ENCODE results near the gene DUOXA2.
A peak's percentile ranks its signal among the peaks of the same experiment; 100 is the strongest.

DUOXA2 gene

DNA sequence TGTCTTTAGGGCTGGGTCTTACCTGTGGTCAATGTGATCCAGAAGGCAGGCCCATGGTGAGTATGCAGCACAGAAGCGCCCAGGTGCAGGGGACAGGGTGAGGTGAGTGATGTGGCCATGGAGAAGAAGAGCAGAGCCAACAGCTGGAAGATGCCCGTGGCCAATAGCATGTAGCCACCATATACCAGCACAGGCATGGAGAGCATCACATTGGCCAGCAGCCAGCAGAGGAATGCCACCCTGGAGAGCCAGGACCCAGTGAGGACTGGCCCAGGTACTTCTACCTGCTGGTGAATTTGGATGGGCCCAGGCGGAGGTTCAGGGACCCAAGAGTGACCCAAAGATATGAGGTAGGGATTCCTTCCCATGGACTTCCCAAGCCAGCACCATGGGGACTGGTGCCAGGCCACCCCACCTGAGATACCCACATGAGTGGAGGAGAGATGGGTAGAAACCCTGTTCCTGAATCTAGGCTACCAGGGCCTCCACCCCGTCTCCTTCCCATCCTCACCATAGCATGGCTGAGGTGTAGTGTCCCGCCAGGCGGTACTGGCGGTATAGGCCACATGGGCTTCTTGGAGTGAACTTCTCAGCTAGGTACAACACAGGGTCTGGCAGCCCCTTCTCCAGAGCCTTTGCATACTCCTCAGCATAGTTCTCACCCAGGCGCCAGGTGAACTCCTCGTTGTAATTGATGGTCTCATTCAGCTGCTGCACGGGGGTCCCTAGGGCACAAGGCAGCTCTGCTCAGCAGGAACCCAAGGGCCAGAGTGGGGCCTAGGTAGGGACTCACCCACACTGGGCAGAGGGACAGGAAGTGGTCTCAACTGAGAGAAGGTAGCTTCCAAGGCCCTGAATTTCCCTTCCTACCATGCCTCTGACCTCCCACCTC, 6.2 kb downstream of the DUOXA2 start:
- no peak overlapping the region for H3K27ac ChIP-seq (ENCODE audit: low read depth, low read length)
- peaks cover 83% of the 10 kb centered on the region for H3K27me3 ChIP-seq (ENCODE audit: control insufficient read depth, insufficient read depth, low read length)
- no peaks in the 10 kb centered on the region for H3K36me3 ChIP-seq (ENCODE audit: control insufficient read depth, insufficient read depth, low read length)
- H3K4me1 ChIP-seq (ENCODE audit: control insufficient read depth, insufficient read depth, low read length): peaks cover 4% of the 10 kb centered on the region; the same call in 1 of the 2 replicates
- H3K9ac ChIP-seq (ENCODE audit: low read depth, low read length): no peak overlapping the region
- no peak overlapping the region for H3K4me3 ChIP-seq (ENCODE audit: low read depth, low read length)
- H3K9me3 ChIP-seq (ENCODE audit: control insufficient read depth, insufficient read depth, low read length): no peaks in the 10 kb centered on the region

DNA sequence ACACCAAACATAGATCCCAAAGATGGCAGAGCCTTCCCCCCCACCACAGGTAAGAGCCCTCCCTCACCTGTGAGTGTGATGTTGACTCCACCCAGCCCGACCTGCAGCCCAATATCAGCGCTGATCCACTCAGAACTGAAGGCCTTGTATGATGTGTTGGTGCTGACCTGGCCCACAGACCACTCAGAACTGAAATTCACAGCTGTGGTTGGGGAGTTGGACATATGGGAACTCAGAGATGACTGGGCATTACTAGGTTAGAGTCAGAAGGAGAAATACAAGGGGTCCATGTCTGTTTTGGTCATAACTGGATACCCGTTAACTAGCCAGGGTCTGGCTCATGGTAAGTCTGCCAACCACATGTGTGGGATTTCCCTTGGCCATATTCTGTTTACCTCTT, 6.9 kb downstream of the DUOXA2 start:
- peaks cover 4% of the 10 kb centered on the region; the same call in 1 of the 2 replicates for H3K4me1 ChIP-seq (ENCODE audit: control insufficient read depth, insufficient read depth, low read length)
- no peak overlapping the region for H3K9ac ChIP-seq (ENCODE audit: low read depth, low read length)
- H3K9me3 ChIP-seq (ENCODE audit: control insufficient read depth, insufficient read depth, low read length): no peaks in the 10 kb centered on the region
- no peak overlapping the region for H3K27ac ChIP-seq (ENCODE audit: low read depth, low read length)
- H3K4me3 ChIP-seq (ENCODE audit: low read depth, low read length): no peak overlapping the region
- peaks cover 83% of the 10 kb centered on the region for H3K27me3 ChIP-seq (ENCODE audit: control insufficient read depth, insufficient read depth, low read length)
- H3K36me3 ChIP-seq (ENCODE audit: control insufficient read depth, insufficient read depth, low read length): no peaks in the 10 kb centered on the region

DNA sequence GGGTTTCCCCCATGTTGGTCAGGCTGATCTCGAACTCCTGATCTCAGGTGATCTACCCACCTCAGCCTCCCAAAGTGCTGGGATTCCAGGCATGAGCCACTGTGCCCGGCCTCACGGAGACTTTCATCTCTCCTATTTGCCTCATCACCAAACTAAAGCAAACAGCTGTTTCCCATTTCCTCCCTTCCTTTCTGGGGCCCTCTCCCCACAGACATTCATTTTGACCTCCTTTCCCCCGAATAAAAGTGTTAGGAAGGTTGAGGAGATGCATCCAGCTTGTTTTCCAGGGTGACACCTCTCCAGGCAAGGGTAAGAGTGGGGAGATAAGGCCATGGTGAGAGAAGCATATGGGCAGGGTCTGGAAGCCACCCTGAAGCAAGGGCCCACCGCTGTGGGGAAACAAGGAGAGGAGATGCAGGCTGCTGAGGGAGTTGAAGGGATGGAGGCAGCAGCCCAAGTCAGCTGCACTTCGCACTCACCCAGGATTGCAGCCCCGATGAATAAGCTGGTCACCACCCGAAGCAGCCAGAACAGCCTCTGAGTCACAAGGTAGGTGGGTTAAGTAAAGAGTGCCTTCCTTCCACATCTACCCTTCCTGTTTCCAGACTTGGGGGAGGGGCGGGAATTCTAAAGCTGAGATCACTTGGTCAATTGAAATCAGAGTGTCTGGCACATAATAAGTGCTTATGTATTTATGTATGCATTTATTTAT, 7.7 kb downstream of the DUOXA2 start:
- no peaks in the 10 kb centered on the region for H3K4me1 ChIP-seq (ENCODE audit: control insufficient read depth, insufficient read depth, low read length)
- no peaks in the 10 kb centered on the region for H3K9me3 ChIP-seq (ENCODE audit: control insufficient read depth, insufficient read depth, low read length)
- H3K27me3 ChIP-seq (ENCODE audit: control insufficient read depth, insufficient read depth, low read length): peaks cover 83% of the 10 kb centered on the region
- no peak overlapping the region for H3K27ac ChIP-seq (ENCODE audit: low read depth, low read length)
- H3K4me3 ChIP-seq (ENCODE audit: low read depth, low read length): no peak overlapping the region
- no peaks in the 10 kb centered on the region for H3K36me3 ChIP-seq (ENCODE audit: control insufficient read depth, insufficient read depth, low read length)
- H3K9ac ChIP-seq (ENCODE audit: low read depth, low read length): no peak overlapping the region

DNA sequence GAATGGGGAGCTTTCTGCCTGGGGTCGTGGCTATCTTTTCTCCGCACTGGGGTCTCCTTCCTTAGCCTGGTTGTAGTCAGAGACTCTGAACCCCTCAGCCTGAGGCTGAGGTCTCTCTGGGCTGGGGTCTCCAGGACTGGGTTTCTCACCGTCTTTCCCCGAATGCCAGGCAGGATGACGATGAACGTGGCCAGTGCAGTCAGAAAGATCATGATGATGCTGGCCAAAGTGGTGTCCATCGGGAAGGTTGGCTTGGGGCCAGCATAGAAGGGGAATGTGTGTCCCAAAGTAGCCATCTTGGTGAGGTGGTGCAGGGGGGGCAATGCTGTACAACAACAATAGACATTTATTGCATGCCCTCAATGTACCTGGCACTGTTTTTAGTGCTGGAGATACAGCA, 8.6 kb downstream of the DUOXA2 start:
- no peaks in the 10 kb centered on the region for H3K4me1 ChIP-seq (ENCODE audit: control insufficient read depth, insufficient read depth, low read length)
- no peak overlapping the region for H3K4me3 ChIP-seq (ENCODE audit: low read depth, low read length)
- no peak overlapping the region for H3K9ac ChIP-seq (ENCODE audit: low read depth, low read length)
- no peak overlapping the region for H3K27ac ChIP-seq (ENCODE audit: low read depth, low read length)
- peaks cover 83% of the 10 kb centered on the region for H3K27me3 ChIP-seq (ENCODE audit: control insufficient read depth, insufficient read depth, low read length)
- no peaks in the 10 kb centered on the region for H3K36me3 ChIP-seq (ENCODE audit: control insufficient read depth, insufficient read depth, low read length)
- no peaks in the 10 kb centered on the region for H3K9me3 ChIP-seq (ENCODE audit: control insufficient read depth, insufficient read depth, low read length)

DNA sequence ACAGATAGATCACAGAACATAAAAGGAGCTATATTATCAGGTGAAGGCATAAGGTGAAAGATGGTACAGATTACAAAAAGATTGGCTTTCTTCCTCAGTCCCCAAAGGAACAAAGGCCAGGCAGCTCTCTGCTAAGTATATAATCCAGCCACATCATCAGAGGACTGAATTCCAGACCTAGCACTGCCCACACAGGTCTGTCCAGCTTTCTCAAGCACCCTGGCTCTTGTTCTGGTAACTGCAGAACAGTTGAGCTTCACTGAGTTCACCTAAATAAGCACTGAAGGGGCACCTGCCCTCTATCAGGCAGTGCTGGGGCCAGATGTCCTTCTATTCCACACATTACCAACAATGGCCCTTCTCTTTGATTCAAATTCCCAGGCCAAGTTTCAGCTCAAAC, 9.3 kb downstream of the DUOXA2 start:
- H3K27me3 ChIP-seq (ENCODE audit: control insufficient read depth, insufficient read depth, low read length): peaks cover 84% of the 10 kb centered on the region
- H3K36me3 ChIP-seq (ENCODE audit: control insufficient read depth, insufficient read depth, low read length): no peaks in the 10 kb centered on the region

DNA sequence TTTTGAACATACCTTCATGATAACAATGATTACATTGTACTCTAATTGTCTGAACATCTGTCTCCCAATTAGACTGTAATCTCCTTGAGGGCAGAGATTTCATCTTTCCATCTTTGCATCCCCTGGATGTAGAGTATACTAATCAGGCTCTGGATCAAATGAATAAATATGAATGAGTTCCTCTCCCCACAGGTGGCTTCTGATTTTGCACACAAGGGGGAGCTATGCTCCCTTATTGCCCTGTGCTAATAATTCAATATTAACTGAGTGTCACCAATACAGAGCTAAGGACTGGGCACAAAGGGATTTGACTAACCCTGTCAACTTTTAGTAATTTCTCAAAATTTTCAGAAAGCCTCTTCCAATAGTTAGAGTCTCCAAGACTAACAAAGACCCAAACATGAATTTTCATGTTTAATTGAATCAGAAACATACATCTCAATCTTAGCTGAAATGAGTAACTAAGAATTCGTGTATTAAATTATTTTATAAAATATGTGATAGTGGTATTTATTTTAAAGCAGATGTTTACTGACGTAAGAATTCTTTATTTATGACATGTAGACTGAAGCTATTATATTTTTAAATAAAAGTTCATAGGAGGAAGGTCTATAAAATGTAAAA, 12.5 kb downstream of the DUOXA2 start:
- no peak overlapping the region for H3K4me3 ChIP-seq (ENCODE audit: low read depth, low read length)
- H3K9ac ChIP-seq (ENCODE audit: low read depth, low read length): no peak overlapping the region
- no peaks in the 10 kb centered on the region for H3K4me1 ChIP-seq (ENCODE audit: control insufficient read depth, insufficient read depth, low read length)
- no peaks in the 10 kb centered on the region for H3K36me3 ChIP-seq (ENCODE audit: control insufficient read depth, insufficient read depth, low read length)
- H3K27ac ChIP-seq (ENCODE audit: low read depth, low read length): no peak overlapping the region
- no peaks in the 10 kb centered on the region for H3K9me3 ChIP-seq (ENCODE audit: control insufficient read depth, insufficient read depth, low read length)
- peaks cover 97% of the 10 kb centered on the region for H3K27me3 ChIP-seq (ENCODE audit: control insufficient read depth, insufficient read depth, low read length)

More for the DNA sequence above, 9.3 kb downstream of the DUOXA2 start:
- H3K4me1 ChIP-seq (ENCODE audit: control insufficient read depth, insufficient read depth, low read length): no peaks in the 10 kb centered on the region
- no peaks in the 10 kb centered on the region for H3K9me3 ChIP-seq (ENCODE audit: control insufficient read depth, insufficient read depth, low read length)
- H3K27ac ChIP-seq (ENCODE audit: low read depth, low read length): no peak overlapping the region
- no peak overlapping the region for H3K4me3 ChIP-seq (ENCODE audit: low read depth, low read length)
- H3K9ac ChIP-seq (ENCODE audit: low read depth, low read length): no peak overlapping the region

DNA sequence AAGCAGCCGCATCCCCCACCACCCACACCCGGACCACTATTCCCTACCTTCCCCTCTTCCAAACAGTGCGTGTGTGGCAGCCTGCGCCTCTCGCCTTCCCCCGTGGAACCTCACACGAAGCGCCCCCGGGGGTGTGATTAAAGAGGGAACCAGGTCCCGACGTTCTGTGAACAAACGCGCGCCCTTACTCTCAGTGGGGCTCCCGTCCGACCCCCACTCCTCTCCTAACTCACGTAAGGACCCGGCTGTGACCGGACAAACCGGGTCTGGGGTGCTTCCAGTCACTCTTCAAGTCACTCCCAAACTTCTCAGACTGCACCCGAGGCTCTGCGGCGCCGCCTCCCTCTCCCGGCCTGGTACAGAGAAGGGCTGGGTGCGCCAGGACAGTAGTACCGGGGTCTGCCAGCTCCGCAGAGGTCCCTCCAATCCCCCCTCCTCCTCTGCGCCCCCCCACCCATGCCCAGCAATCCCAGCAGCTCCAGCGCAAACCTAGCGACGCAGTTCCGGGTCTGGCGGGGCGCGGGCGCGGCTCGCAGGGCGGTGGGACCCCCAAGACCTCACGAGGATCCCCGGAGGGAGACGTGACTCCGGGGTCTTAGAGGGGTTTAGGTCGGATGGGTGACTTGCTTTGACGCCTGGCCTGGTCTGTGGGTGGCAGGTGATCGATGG, 15.0 kb downstream of the DUOXA2 start:
- Histone ChIP-seq H3K27ac (ENCODE audit: low read depth, low read length) (no peak overlapping the region), H3K36me3 (ENCODE audit: control insufficient read depth, insufficient read depth, low read length) (no peaks in the 10 kb centered on the region), H3K4me3 (ENCODE audit: low read depth, low read length) (peak overlapping the region; percentile 70), H3K9me3 (ENCODE audit: control insufficient read depth, insufficient read depth, low read length) (no peaks in the 10 kb centered on the region), H3K9ac (ENCODE audit: low read depth, low read length) (no peak overlapping the region), H3K27me3 (ENCODE audit: control insufficient read depth, insufficient read depth, low read length) (peaks cover 98% of the 10 kb centered on the region), H3K4me1 (ENCODE audit: control insufficient read depth, insufficient read depth, low read length) (no peaks in the 10 kb centered on the region)

DNA sequence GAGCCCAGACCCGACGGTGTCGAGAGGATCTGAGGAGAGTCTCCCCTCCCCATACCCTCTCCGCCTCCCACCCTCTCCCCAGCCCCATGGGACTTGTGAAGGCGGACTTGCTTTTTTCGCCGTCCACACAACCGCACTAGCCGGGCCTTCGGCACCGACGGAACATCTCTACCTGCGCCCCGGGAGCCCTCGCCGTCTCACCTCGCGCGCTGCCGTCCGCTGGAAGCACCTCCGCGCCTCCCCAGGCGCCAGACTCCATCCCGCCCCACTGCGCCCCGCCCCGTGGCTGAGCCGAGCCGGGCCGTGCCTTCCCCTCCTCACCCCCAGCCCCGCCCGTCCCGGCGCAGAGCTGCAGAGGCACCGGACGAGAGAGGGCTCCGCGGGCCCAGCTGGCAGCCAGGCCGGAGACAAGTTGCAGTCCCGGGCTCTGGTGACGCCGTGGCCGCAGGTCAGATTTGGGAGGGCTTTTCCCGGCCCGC, 15.6 kb downstream of the DUOXA2 start, which contains the start of the genes DUOX1 and DUOXA1:
Gene DUOX1, plus strand, starts transcription at position 344 of the 479 bp plus-strand sequence. CDS start 1,973 bp downstream, outside the sequence.
Gene DUOXA1, minus strand, starts transcription at position 229 of the 479 bp plus-strand sequence. CDS start 6,865 bp downstream, outside the sequence.
- Histone ChIP-seq H3K9ac (ENCODE audit: low read depth, low read length) (no peak within 1 kb of the TSS), H3K9me3 (ENCODE audit: control insufficient read depth, insufficient read depth, low read length) (no peaks in the 10 kb centered on the region), H3K36me3 (ENCODE audit: control insufficient read depth, insufficient read depth, low read length) (no peaks in the 10 kb centered on the region), H3K27me3 (ENCODE audit: control insufficient read depth, insufficient read depth, low read length) (peaks cover 100% of the 10 kb centered on the region), H3K4me3 (ENCODE audit: low read depth, low read length) (peak within 1 kb of the TSS; percentile 70), H3K27ac (ENCODE audit: low read depth, low read length) (no peak within 1 kb of the TSS), H3K4me1 (ENCODE audit: control insufficient read depth, insufficient read depth, low read length) (no peaks in the 10 kb centered on the region)

DNA sequence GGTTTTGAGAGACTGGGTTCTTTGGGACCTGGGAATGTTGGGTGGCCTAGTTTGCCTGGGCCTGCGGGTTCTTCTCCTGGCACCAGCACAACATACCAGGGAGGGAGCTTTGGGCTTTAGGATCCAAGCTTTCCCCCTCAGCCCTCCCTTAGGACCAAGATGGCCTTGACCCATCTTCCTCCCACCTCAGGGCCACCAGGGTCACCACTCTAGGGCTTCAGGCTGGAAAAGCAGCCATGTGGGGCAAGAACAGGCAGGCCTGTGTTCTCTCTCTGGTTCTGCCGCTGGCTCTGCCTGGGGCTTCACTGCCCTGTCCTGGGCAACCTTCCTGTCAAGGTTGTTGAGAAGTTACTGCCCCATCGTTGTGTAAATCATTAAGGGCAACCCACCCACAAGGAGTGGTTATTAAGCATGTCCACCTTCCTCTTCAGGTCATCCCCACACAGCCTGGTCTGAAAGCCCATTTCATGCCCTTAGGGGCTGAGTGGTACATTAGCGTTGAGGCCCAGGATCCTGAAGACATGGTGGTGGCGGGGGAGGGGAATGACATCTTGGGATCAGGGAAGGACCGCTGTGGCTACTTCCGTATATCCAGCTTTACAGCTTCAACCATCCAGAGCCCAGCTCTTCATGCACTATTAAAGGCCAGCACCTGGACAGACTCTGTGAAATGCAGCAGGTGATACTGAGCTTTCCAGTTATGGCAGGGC, 16.3 kb downstream of the DUOXA2 start:
- Histone ChIP-seq H3K9me3 (ENCODE audit: control insufficient read depth, insufficient read depth, low read length) (no peaks in the 10 kb centered on the region), H3K9ac (ENCODE audit: low read depth, low read length) (no peak overlapping the region), H3K27ac (ENCODE audit: low read depth, low read length) (no peak overlapping the region), H3K27me3 (ENCODE audit: control insufficient read depth, insufficient read depth, low read length) (peaks cover 100% of the 10 kb centered on the region), H3K4me1 (ENCODE audit: control insufficient read depth, insufficient read depth, low read length) (no peaks in the 10 kb centered on the region), H3K36me3 (ENCODE audit: control insufficient read depth, insufficient read depth, low read length) (no peaks in the 10 kb centered on the region), H3K4me3 (ENCODE audit: low read depth, low read length) (peak overlapping the region; percentile 70)

DNA sequence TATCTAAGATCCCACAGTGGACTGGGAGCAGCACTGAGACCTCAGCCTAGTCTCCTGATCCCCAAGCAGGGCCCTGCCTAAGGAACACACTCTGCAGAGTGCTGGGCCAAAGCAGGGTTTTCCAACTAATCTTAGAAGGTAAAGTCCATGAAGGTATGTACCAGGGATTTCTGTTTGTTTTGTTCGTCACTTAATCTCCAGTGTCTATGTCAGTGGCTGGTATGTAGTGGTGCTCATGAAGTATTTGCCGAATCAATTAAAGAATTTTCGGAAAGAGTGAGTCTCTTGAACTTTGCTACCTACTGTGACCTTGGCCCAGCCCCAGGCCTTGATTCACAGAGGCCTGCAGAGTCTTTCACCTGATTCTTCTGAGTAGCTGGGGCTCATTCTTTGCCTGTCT, 17.4 kb downstream of the DUOXA2 start:
- no peaks in the 10 kb centered on the region for H3K4me1 ChIP-seq (ENCODE audit: control insufficient read depth, insufficient read depth, low read length)
- no peak overlapping the region for H3K4me3 ChIP-seq (ENCODE audit: low read depth, low read length)
- H3K9ac ChIP-seq (ENCODE audit: low read depth, low read length): no peak overlapping the region
- no peak overlapping the region for H3K27ac ChIP-seq (ENCODE audit: low read depth, low read length)
- peaks cover 97% of the 10 kb centered on the region for H3K27me3 ChIP-seq (ENCODE audit: control insufficient read depth, insufficient read depth, low read length)
- H3K36me3 ChIP-seq (ENCODE audit: control insufficient read depth, insufficient read depth, low read length): no peaks in the 10 kb centered on the region
- H3K9me3 ChIP-seq (ENCODE audit: control insufficient read depth, insufficient read depth, low read length): no peaks in the 10 kb centered on the region

Measured in HUES48 (cell line).